ENCODE data around the gene TMED10. TPM values are rescaled to one million over a fixed set of nuclear protein-coding genes. Genes with fewer than 3 reads are reported as not detected.

TMED10 gene
- polyA plus RNA-seq, 1 of the 3 experiments (the other 2 are of a cell fraction), result 168 TPM

DNA sequence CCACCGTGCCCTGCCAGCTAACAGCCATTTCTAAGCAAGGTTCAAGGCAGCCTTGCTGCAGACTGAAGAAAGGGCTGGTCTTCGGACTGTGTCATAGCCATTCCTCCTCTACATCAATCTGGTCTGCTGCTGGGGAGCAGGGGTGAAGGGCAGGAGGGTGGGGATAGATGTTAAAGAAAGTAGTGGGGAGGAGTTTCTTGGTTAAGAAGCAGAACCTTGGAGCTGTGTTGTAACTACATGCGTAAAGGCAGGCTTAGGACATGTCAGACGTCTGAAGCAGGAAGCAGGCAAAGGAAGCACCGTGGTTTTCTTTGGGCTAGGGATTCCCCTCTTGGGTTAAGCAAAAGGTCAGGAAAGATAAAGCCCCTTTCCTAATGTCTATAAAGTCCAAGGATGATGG lies 31.5 kb downstream of the TMED10 start:
- 87% methylated on average over 5 of the region's 5 CpGs for WGBS (ENCODE audit: low lambda C conversion rate)
- no peaks in the 10 kb centered on the region for H3K9me2 ChIP-seq
- H3K27ac ChIP-seq (ENCODE audit: low read depth in 2 of 2, low read length in 1 of 2), result no peak overlapping the region
- no peaks in the 10 kb centered on the region; a peak in 1 of 4 replicates for H3K4me1 ChIP-seq (ENCODE audit: control insufficient read depth in 1 of 2, insufficient read depth in 2 of 2, low read depth in 1 of 2, low read length in 1 of 2)
- no peaks in the 10 kb centered on the region for H3F3A ChIP-seq (replicated peaks; ENCODE audit: insufficient read depth)
- H3K27me3 ChIP-seq (ENCODE audit: insufficient read depth), result no peaks in the 10 kb centered on the region
- TF ChIP-seq IRF3 (IDR thresholded peaks at IDR 0.05; ENCODE audit: low read depth, low read length), result no peak
- TF ChIP-seq GABPA (IDR thresholded peaks at IDR 0.05; ENCODE audit: low read depth), result no peak
- TF ChIP-seq SMC3 (IDR thresholded peaks at IDR 0.05; ENCODE audit: low read depth, low read length), result no peak
- TF ChIP-seq, protein P1, sequence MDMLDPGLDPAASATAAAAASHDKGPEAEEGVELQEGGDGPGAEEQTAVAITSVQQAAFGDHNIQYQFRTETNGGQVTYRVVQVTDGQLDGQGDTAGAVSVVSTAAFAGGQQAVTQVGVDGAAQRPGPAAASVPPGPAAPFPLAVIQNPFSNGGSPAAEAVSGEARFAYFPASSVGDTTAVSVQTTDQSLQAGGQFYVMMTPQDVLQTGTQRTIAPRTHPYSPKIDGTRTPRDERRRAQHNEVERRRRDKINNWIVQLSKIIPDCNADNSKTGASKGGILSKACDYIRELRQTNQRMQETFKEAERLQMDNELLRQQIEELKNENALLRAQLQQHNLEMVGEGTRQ (IDR thresholded peaks at IDR 0.05; ENCODE audit: borderline replicate concordance, low read depth, low read length), result no peak
- TF ChIP-seq FOXJ3 (CRISPR knock-in tag; IDR thresholded peaks at IDR 0.05), result no peak
- TF ChIP-seq POLR2AphosphoS5 (IDR thresholded peaks at IDR 0.05; ENCODE audit: low read depth, low read length), result no peak
- no peak for TF ChIP-seq EP300 (IDR thresholded peaks at IDR 0.05; ENCODE audit: borderline replicate concordance in 1 of 2, low read depth in 1 of 2, low read length in 1 of 2)
- TF ChIP-seq CHD2 (IDR thresholded peaks at IDR 0.05; ENCODE audit: low read length, partially characterized antibody), result no peak
- no peak for TF ChIP-seq RAD21 (IDR thresholded peaks at IDR 0.05; ENCODE audit: low read length)
- TF ChIP-seq MXI1 (IDR thresholded peaks at IDR 0.05; ENCODE audit: low read depth, low read length), result no peak
- TF ChIP-seq FOSL2 (IDR thresholded peaks at IDR 0.05; ENCODE audit: borderline replicate concordance, low read depth), result no peak
- no peak for TF ChIP-seq TCF12 (IDR thresholded peaks at IDR 0.05)
- H3K9ac ChIP-seq, result no peak overlapping the region
- H3K4me2 ChIP-seq, result no peak overlapping the region
- no peaks in the 10 kb centered on the region for H3K9me3 ChIP-seq
- H3K4me3 ChIP-seq (ENCODE audit: low read depth in 2 of 2, low read length in 1 of 2), result no peak overlapping the region
- peaks cover 19 to 37% of the 10 kb centered on the region in 2 experiments for H3K36me3 ChIP-seq (replicated peaks in 1 of 2; ENCODE audit: control insufficient read depth in 1 of 2, insufficient read depth in 2 of 2, low read length in 1 of 2)
- POLR2A ChIA-PET, result no interaction called here
- DNase-seq, result no peak
- CTCF ChIA-PET, result interaction anchor here (0.6 to 11.9 kb wide), 5 partner anchors 10 to 158 kb away, joined by 3 to 92 read pairs (median 4); no protein-coding TSS in a partner anchor
- H2AFZ ChIP-seq (ENCODE audit: low read depth), result no peak overlapping the region
- peaks cover 50% of the 10 kb centered on the region for H3K79me2 ChIP-seq (ENCODE audit: insufficient read depth)
- H4K20me1 ChIP-seq (ENCODE audit: insufficient read depth), result peaks cover 3% of the 10 kb centered on the region

GRCh38 chr14:75143761-75144527 lies 32.5 kb downstream of the TMED10 start:
- Histone ChIP-seq H3K9me3 (no peaks in the 10 kb centered on the region), H3K9ac (no peak overlapping the region), H3K4me1 (ENCODE audit: control insufficient read depth in 1 of 2, insufficient read depth in 2 of 2, low read depth in 1 of 2, low read length in 1 of 2) (peaks cover 0 to 2% of the 10 kb centered on the region in 2 experiments; a peak in 3 of 4 replicates), H4K20me1 (ENCODE audit: insufficient read depth) (peaks cover 10% of the 10 kb centered on the region; the same call in 1 of the 2 replicates), H3K27ac (ENCODE audit: low read depth in 2 of 2, low read length in 1 of 2) (no peak overlapping the region), H3K79me2 (ENCODE audit: insufficient read depth) (peaks cover 50% of the 10 kb centered on the region), H3K4me2 (no peak overlapping the region), H3K27me3 (ENCODE audit: insufficient read depth) (no peaks in the 10 kb centered on the region), H2AFZ (ENCODE audit: low read depth) (no peak overlapping the region), H3K9me2 (no peaks in the 10 kb centered on the region), H3K36me3 (replicated peaks in 1 of 2; ENCODE audit: control insufficient read depth in 1 of 2, insufficient read depth in 2 of 2, low read length in 1 of 2) (peaks cover 15 to 31% of the 10 kb centered on the region in 2 experiments), H3K4me3 (ENCODE audit: low read depth in 2 of 2, low read length in 1 of 2) (no peak overlapping the region), H3F3A (replicated peaks; ENCODE audit: insufficient read depth) (no peaks in the 10 kb centered on the region)
- ChIA-PET CTCF (interaction anchor here (1.1 to 11.9 kb wide), 4 partner anchors 9 to 160 kb away, joined by 4 to 92 read pairs (median 7); no protein-coding TSS in a partner anchor), POLR2A (no interaction called here)
- DNase-seq, result no peak
- 95% methylated on average over 9 of the region's 9 CpGs for WGBS (ENCODE audit: low lambda C conversion rate)
- TF ChIP-seq, protein P2, sequence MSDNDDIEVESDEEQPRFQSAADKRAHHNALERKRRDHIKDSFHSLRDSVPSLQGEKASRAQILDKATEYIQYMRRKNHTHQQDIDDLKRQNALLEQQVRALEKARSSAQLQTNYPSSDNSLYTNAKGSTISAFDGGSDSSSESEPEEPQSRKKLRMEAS (IDR thresholded peaks at IDR 0.05; ENCODE audit: low read depth), result no peak
- TF ChIP-seq RAD21 (IDR thresholded peaks at IDR 0.05; ENCODE audit: low read length) (no peak), ZBTB33 (IDR thresholded peaks at IDR 0.05; ENCODE audit: borderline replicate concordance, low read depth) (no peak)
- TF ChIP-seq, protein P3, sequence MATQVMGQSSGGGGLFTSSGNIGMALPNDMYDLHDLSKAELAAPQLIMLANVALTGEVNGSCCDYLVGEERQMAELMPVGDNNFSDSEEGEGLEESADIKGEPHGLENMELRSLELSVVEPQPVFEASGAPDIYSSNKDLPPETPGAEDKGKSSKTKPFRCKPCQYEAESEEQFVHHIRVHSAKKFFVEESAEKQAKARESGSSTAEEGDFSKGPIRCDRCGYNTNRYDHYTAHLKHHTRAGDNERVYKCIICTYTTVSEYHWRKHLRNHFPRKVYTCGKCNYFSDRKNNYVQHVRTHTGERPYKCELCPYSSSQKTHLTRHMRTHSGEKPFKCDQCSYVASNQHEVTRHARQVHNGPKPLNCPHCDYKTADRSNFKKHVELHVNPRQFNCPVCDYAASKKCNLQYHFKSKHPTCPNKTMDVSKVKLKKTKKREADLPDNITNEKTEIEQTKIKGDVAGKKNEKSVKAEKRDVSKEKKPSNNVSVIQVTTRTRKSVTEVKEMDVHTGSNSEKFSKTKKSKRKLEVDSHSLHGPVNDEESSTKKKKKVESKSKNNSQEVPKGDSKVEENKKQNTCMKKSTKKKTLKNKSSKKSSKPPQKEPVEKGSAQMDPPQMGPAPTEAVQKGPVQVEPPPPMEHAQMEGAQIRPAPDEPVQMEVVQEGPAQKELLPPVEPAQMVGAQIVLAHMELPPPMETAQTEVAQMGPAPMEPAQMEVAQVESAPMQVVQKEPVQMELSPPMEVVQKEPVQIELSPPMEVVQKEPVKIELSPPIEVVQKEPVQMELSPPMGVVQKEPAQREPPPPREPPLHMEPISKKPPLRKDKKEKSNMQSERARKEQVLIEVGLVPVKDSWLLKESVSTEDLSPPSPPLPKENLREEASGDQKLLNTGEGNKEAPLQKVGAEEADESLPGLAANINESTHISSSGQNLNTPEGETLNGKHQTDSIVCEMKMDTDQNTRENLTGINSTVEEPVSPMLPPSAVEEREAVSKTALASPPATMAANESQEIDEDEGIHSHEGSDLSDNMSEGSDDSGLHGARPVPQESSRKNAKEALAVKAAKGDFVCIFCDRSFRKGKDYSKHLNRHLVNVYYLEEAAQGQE (IDR thresholded peaks at IDR 0.05; ENCODE audit: low read depth, low read length), result no peak
- TF ChIP-seq, protein P4, sequence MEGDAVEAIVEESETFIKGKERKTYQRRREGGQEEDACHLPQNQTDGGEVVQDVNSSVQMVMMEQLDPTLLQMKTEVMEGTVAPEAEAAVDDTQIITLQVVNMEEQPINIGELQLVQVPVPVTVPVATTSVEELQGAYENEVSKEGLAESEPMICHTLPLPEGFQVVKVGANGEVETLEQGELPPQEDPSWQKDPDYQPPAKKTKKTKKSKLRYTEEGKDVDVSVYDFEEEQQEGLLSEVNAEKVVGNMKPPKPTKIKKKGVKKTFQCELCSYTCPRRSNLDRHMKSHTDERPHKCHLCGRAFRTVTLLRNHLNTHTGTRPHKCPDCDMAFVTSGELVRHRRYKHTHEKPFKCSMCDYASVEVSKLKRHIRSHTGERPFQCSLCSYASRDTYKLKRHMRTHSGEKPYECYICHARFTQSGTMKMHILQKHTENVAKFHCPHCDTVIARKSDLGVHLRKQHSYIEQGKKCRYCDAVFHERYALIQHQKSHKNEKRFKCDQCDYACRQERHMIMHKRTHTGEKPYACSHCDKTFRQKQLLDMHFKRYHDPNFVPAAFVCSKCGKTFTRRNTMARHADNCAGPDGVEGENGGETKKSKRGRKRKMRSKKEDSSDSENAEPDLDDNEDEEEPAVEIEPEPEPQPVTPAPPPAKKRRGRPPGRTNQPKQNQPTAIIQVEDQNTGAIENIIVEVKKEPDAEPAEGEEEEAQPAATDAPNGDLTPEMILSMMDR (IDR thresholded peaks at IDR 0.05), result no peak
